Heart left ventricle (tissue), 13 donors: ENCODE results near the gene HIGD1A.

Experiments used
- POLR2A ChIP-seq, 2 donors: fragments of 450-650 bp; IDR thresholded peaks; one replicate each; pipeline ENCODE4 v1.6.1; 2017; ENCODE audit warnings: antibody characterized with exemption in 2 of 2, mild to moderate bottlenecking in 2 of 2, moderate library complexity in 2 of 2
- TF ChIP-seq, protein P1 (sequence below), 12 donors: fragments of 200-600 bp; sonication (generic) in 4 of 12; IDR thresholded peaks; one replicate each; pipeline versions ENCODE4 v1.5.0 to v1.8.0; 2018 to 2022; ENCODE audit warnings: antibody characterized with exemption in 12 of 12, mild to moderate bottlenecking in 5 of 12
- donor health status: ischemic (EF 13 %, LVEDD 7.1; RV severe dilation, severe dysfunction).
- donor health status: DM: no; HTN: yes; CAD: no.
- donor health status: DM: no; HTN: no; CAD: no.
- donor health status: ischemic (EF 25% LVEDD 6.9; RV normal size, moderate dysfunction).
- donor health status: ischemic (EF 25% LVEDD 5.7; RV mildly dilated, moderate dysfunction).
- donor health status: ischemic (EF 35%, LVEDD 5.7; RV mildly dilated, moderate dysfunction).
- donor health status: nonischemic (EF 11% LVEDD 7.7; RV severe dilation, severe dysfunction).
- donor health status: DM: yes; HTN: yes; CAD: no.
- donor health status: PGD.
- donor health status: ischemic (EF 29% LVEDD 5.4; RV normal size, mild dysfunction).
- donor health status: nonischemic (EF 23%, LVEDD 6.1; RV moderate dilation, normal function).

GRCh38 chr3:42802876-42803413, 1.3 kb downstream of the HIGD1A start:
- TF ChIP-seq, protein P1, sequence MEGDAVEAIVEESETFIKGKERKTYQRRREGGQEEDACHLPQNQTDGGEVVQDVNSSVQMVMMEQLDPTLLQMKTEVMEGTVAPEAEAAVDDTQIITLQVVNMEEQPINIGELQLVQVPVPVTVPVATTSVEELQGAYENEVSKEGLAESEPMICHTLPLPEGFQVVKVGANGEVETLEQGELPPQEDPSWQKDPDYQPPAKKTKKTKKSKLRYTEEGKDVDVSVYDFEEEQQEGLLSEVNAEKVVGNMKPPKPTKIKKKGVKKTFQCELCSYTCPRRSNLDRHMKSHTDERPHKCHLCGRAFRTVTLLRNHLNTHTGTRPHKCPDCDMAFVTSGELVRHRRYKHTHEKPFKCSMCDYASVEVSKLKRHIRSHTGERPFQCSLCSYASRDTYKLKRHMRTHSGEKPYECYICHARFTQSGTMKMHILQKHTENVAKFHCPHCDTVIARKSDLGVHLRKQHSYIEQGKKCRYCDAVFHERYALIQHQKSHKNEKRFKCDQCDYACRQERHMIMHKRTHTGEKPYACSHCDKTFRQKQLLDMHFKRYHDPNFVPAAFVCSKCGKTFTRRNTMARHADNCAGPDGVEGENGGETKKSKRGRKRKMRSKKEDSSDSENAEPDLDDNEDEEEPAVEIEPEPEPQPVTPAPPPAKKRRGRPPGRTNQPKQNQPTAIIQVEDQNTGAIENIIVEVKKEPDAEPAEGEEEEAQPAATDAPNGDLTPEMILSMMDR (IDR thresholded peaks at IDR 0.05) = no peak
- no peak for TF ChIP-seq POLR2A (IDR thresholded peaks at IDR 0.05)
